NCI-H1436 (cell line): ENCODE data around the gene SYS1.
"Not testable (repeated sequence)": the region's sequence is repeated elsewhere in the genome, so short reads cannot be mapped to it uniquely, and the experiment has no call there.

ENCODE experiments used
- DNase-seq: peaks from one replicate; lab custom pipeline; 2025; lab: John Stamatoyannopoulos, UW

Gene SYS1

GRCh38 chr20:45340236-45340847 lies 22.6 kb upstream of the SYS1 start:
- no peak for DNase-seq

GRCh38 chr20:45340951-45341350 lies 22.0 kb upstream of the SYS1 start:
- no peak for DNase-seq

GRCh38 chr20:45341579-45341938 lies 21.4 kb upstream of the SYS1 start:
- DNase-seq = no peak

- no peak for DNase-seq
These were observed 20.8 kb upstream of the SYS1 start for GRCh38 chr20:45341939-45342854.

- no peak for DNase-seq
These were observed 20.0 kb upstream of the SYS1 start for GRCh38 chr20:45342855-45343531.

GRCh38 chr20:45343532-45344167 lies 19.3 kb upstream of the SYS1 start:
- DNase-seq = no peak

- DNase-seq = no peak
These were observed 18.6 kb upstream of the SYS1 start for GRCh38 chr20:45344168-45344860.

GRCh38 chr20:45345104-45345936 lies 17.6 kb upstream of the SYS1 start:
- DNase-seq = no peak

GRCh38 chr20:45346291-45346718 lies 16.7 kb upstream of the SYS1 start:
- DNase-seq = no peak

GRCh38 chr20:45346851-45347250 lies 16.1 kb upstream of the SYS1 start:
- no peak for DNase-seq

GRCh38 chr20:45347297-45347935 lies 15.5 kb upstream of the SYS1 start:
- DNase-seq = no peak

GRCh38 chr20:45347936-45348778 lies 14.8 kb upstream of the SYS1 start, which contains the start of gene SDC4:
Gene SDC4 (minus strand): TSS chr20:45348424. CDS start chr20:45348384, 40 bp downstream.
- DNase-seq = peak; percentile 19

GRCh38 chr20:45350217-45350616 lies 12.7 kb upstream of the SYS1 start:
- DNase-seq = no peak

GRCh38 chr20:45350795-45351194 lies 12.2 kb upstream of the SYS1 start:
- not testable (repeated sequence) for DNase-seq

GRCh38 chr20:45352729-45353128 lies 10.2 kb upstream of the SYS1 start:
- DNase-seq = no peak

GRCh38 chr20:45353746-45354145 lies 9.2 kb upstream of the SYS1 start:
- no peak for DNase-seq

- DNase-seq = no peak
These were observed 8.3 kb upstream of the SYS1 start for GRCh38 chr20:45354423-45355208.
